K562 (cell line): ENCODE results near the gene SPOUT1. TPM values are rescaled to one million over a fixed set of nuclear protein-coding genes. Genes with fewer than 3 reads are reported as not detected.

Experiments used
- CBFB ChIP-seq: sonication (generic); formaldehyde crosslinking; IDR thresholded peaks from 2 replicates; pipeline ENCODE4 v1.4.0; 2020; ENCODE audit warnings: mild to moderate bottlenecking, missing genetic modification reagents
- HLTF ChIP-seq: fragments of 450-650 bp; IDR thresholded peaks from 2 replicates; pipeline ENCODE4 v1.6.1; 2016
- HOXB6 ChIP-seq: fragments of 250-450 bp; sonication (Bioruptor Pico); IDR thresholded peaks from 2 replicates; pipeline ENCODE4 v1.5.1; 2022; ENCODE audit warnings: mild to moderate bottlenecking, borderline replicate concordance
- SAP30 ChIP-seq: fragments of 200-600 bp; sonication (generic); IDR thresholded peaks from 2 replicates; pipeline ENCODE4 v1.6.1; 2012; ENCODE audit warnings: borderline replicate concordance, low read depth, mild to moderate bottlenecking, moderate library complexity, low read length, control low read depth, inconsistent platforms; ENCODE audit not compliant: insufficient read depth, poor library complexity, severe bottlenecking
- SLC30A9 ChIP-seq: fragments of 250-450 bp; sonication (Bioruptor Pico); IDR thresholded peaks from 2 replicates; pipeline ENCODE4 v1.8.0; 2022; ENCODE audit warnings: mild to moderate bottlenecking, moderate library complexity
- ZFX ChIP-seq: sonication (generic); formaldehyde crosslinking; IDR thresholded peaks from 2 replicates; pipeline ENCODE4 v1.8.0; 2022; ENCODE audit warnings: mild to moderate bottlenecking, missing genetic modification reagents, moderate library complexity
- ZNF384 ChIP-seq: IDR thresholded peaks from 2 replicates; pipeline ENCODE4 v1.6.1; 2012; ENCODE audit warnings: low read depth, low read length, improper control_type of control experiment
- polyA plus RNA-seq, 8 experiments: library from polyadenylated mRNA; depleted of rRNA in 4 of 8; stranded (reverse) in 5 of 8; unstranded in 3 of 8; fragments of >200 nt; fragmentation: Nextera tagmentation in 2 of 8; fragmentation: Illumina TruSeq in 1 of 8; extraction: Ambion mirVana in 2 of 8; extraction: Trizol in 1 of 8; gene quantifications; 2 replicates each; pipeline versions ENCODE4 v1.2.1 to v1.2.3, GENCODE V29; 2011 to 2014; ENCODE audit warnings: inconsistent platforms in 1 of 8, missing spikeins in 1 of 8
- total RNA-seq, 7 experiments: library from RNA; depleted of rRNA in 6 of 7; stranded (reverse); fragments of >200 nt in 6 of 7; fragmentation: Illumina TruSeq in 2 of 7; extraction: Trizol in 2 of 7; gene quantifications; 2 replicates each; pipeline versions ENCODE4 v1.2.1 to v1.2.3, GENCODE V29; 2011 to 2021; ENCODE audit warnings: low replicate concordance in 1 of 7
- TF ChIP-seq, protein P1 (sequence below), 2 experiments: fragments of 450-650 bp in 1 of 2; sonication (generic) in 1 of 2; formaldehyde crosslinking in 1 of 2; IDR thresholded peaks; 2 replicates each; pipeline versions ENCODE4 v1.7.1 to v1.9.0; 2016 to 2022; ENCODE audit warnings: inconsistent platforms in 1 of 2, mild to moderate bottlenecking in 1 of 2, missing genetic modification reagents in 1 of 2
- TF ChIP-seq, protein P2 (sequence below): IDR thresholded peaks from 3 replicates; pipeline ENCODE4 v1.6.1; 2011; ENCODE audit warnings: borderline replicate concordance, mild to moderate bottlenecking; ENCODE audit not compliant: insufficient read length, insufficient read depth
- TF ChIP-seq, protein P3 (sequence below), 3 experiments: IDR thresholded peaks in 2 of 3; conservative IDR thresholded peaks in 1 of 3; 2 replicates each; pipeline ENCODE4 v1.5.1; 2011 to 2012; ENCODE audit warnings: low read length in 3 of 3, mild to moderate bottlenecking in 3 of 3, control low read depth in 2 of 3, improper control_type of control experiment in 1 of 3, inconsistent platforms in 1 of 3, low read depth in 1 of 3, mixed read lengths in 1 of 3, moderate library complexity in 1 of 3; ENCODE audit not compliant: insufficient read depth in 2 of 3
- TF ChIP-seq, protein P4 (sequence below): fragments of 250-450 bp; sonication (Bioruptor Pico); IDR thresholded peaks from 2 replicates; pipeline ENCODE4 v1.4.0; 2020; ENCODE audit warnings: borderline replicate concordance

The SPOUT1 gene
- total and polyA plus RNA-seq, 9 of the 15 experiments (the other 6 are each of a cell fraction or from before 2014, with no cell fraction given): 10.6 to 121 (median 37.4) TPM

DNA sequence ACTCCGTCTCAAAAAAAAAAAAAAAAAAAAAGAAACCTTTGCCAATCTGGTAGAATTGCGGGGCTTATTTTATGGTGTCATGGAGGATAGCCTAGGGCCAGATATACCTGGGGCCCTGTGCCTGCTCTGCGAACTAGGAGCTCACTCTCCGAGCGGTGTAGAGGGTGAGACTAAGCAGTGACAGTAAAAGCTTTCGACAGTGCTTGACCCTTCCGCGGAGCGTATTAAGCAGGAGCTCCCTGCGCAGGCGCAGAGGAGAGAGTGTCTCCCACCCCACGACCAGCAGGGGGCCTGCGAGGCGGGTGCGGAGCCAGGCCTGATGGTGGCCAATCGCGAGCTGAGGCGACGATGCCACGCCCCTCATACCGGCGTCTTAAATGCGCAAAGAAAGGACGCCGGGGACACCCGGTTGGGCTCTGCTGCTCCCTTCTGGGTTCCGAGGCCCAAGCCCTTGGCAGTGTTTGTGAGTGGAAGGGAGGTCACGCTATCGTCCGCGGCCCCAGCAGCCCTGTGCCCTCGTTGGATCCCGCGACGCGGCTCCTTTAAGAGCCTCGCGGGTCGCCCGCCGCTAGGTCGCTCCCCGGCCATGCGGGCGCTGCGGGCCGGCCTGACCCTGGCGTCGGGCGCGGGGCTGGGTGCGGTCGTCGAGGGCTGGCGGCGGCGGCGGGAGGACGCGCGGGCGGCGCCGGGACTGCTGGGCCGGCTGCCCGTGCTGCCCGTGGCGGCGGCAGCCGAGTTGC, 11.3 kb downstream of the SPOUT1 start, which contains the start of gene ENDOG (continued):
- TF ChIP-seq, protein P1, sequence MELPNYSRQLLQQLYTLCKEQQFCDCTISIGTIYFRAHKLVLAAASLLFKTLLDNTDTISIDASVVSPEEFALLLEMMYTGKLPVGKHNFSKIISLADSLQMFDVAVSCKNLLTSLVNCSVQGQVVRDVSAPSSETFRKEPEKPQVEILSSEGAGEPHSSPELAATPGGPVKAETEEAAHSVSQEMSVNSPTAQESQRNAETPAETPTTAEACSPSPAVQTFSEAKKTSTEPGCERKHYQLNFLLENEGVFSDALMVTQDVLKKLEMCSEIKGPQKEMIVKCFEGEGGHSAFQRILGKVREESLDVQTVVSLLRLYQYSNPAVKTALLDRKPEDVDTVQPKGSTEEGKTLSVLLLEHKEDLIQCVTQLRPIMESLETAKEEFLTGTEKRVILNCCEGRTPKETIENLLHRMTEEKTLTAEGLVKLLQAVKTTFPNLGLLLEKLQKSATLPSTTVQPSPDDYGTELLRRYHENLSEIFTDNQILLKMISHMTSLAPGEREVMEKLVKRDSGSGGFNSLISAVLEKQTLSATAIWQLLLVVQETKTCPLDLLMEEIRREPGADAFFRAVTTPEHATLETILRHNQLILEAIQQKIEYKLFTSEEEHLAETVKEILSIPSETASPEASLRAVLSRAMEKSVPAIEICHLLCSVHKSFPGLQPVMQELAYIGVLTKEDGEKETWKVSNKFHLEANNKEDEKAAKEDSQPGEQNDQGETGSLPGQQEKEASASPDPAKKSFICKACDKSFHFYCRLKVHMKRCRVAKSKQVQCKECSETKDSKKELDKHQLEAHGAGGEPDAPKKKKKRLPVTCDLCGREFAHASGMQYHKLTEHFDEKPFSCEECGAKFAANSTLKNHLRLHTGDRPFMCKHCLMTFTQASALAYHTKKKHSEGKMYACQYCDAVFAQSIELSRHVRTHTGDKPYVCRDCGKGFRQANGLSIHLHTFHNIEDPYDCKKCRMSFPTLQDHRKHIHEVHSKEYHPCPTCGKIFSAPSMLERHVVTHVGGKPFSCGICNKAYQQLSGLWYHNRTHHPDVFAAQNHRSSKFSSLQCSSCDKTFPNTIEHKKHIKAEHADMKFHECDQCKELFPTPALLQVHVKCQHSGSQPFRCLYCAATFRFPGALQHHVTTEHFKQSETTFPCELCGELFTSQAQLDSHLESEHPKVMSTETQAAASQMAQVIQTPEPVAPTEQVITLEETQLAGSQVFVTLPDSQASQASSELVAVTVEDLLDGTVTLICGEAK (IDR thresholded peaks at IDR 0.05): peak; percentile 41; the same call in 1 of the 2 replicates
- TF ChIP-seq, protein P1 (CRISPR knock-in tag; IDR thresholded peaks at IDR 0.05): no peak
- TF ChIP-seq SAP30 (no peak), HLTF (0 out of 2 replicates have a peak, but pooled peaks have one; percentile 1), CBFB (CRISPR knock-in tag) (no peak), ZFX (CRISPR knock-in tag) (peak; percentile 67), HOXB6 (CRISPR knock-in tag) (no peak), SLC30A9 (no peak), ZNF384 (peak; percentile 58)
- TF ChIP-seq, protein P2, sequence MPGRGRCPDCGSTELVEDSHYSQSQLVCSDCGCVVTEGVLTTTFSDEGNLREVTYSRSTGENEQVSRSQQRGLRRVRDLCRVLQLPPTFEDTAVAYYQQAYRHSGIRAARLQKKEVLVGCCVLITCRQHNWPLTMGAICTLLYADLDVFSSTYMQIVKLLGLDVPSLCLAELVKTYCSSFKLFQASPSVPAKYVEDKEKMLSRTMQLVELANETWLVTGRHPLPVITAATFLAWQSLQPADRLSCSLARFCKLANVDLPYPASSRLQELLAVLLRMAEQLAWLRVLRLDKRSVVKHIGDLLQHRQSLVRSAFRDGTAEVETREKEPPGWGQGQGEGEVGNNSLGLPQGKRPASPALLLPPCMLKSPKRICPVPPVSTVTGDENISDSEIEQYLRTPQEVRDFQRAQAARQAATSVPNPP: no peak
- TF ChIP-seq, protein P3, sequence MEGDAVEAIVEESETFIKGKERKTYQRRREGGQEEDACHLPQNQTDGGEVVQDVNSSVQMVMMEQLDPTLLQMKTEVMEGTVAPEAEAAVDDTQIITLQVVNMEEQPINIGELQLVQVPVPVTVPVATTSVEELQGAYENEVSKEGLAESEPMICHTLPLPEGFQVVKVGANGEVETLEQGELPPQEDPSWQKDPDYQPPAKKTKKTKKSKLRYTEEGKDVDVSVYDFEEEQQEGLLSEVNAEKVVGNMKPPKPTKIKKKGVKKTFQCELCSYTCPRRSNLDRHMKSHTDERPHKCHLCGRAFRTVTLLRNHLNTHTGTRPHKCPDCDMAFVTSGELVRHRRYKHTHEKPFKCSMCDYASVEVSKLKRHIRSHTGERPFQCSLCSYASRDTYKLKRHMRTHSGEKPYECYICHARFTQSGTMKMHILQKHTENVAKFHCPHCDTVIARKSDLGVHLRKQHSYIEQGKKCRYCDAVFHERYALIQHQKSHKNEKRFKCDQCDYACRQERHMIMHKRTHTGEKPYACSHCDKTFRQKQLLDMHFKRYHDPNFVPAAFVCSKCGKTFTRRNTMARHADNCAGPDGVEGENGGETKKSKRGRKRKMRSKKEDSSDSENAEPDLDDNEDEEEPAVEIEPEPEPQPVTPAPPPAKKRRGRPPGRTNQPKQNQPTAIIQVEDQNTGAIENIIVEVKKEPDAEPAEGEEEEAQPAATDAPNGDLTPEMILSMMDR (IDR thresholded peaks at IDR 0.05 in 2 of 3, conservative IDR thresholded peaks at IDR 0.05 in 1 of 3; ENCODE audit: insufficient read depth in 2 of 3, low read depth in 1 of 3, low read length in 3 of 3): peak; percentile 89 to 98 (median 97)
- TF ChIP-seq, protein P4, sequence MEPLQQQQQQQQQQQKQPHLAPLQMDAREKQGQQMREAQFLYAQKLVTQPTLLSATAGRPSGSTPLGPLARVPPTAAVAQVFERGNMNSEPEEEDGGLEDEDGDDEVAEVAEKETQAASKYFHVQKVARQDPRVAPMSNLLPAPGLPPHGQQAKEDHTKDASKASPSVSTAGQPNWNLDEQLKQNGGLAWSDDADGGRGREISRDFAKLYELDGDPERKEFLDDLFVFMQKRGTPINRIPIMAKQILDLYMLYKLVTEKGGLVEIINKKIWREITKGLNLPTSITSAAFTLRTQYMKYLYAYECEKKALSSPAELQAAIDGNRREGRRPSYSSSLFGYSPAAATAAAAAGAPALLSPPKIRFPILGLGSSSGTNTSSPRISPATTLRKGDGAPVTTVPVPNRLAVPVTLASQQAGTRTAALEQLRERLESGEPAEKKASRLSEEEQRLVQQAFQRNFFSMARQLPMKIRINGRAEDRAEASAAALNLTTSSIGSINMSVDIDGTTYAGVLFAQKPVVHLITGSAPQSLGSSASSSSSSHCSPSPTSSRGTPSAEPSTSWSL (CRISPR knock-in tag): no peak
